ENCODE measurements around the gene XXYLT1. TPM values are rescaled to one million over a fixed set of nuclear protein-coding genes. Genes with fewer than 3 reads are reported as not detected.

The XXYLT1 gene
- total and polyA plus RNA-seq, 10 of the 15 experiments (the other 5 are each of a cell fraction or from before 2014, with no cell fraction given): 1.2 to 14.2 (median 9.3) TPM

GRCh38 chr3:195179776-195180489, 91.0 kb downstream of the XXYLT1 start:
- Histone ChIP-seq H2AFZ (ENCODE audit: control insufficient read depth, low read depth, low read length) (no peak overlapping the region), H3K4me2 (ENCODE audit: control insufficient read depth, insufficient read depth) (no peak overlapping the region), H3K27ac (ENCODE audit: control insufficient read depth, insufficient read depth) (no peak overlapping the region), H3K79me2 (ENCODE audit: control insufficient read depth, insufficient read depth, low read length) (no peaks in the 10 kb centered on the region), H3K9me3 (replicated peaks; ENCODE audit: control insufficient read depth, insufficient read depth, low read length) (no peaks in the 10 kb centered on the region), H3K4me1 (ENCODE audit: control insufficient read depth, insufficient read depth, low read length) (no peaks in the 10 kb centered on the region), H3K4me3 (no peak overlapping the region), H4K20me1 (ENCODE audit: control insufficient read depth, insufficient read depth) (no peaks in the 10 kb centered on the region), H3K27me3 (replicated peaks in 1 of 2; ENCODE audit: control insufficient read depth in 2 of 2, insufficient read depth in 2 of 2, low read length in 1 of 2) (no peaks in the 10 kb centered on the region), H3K36me3 (ENCODE audit: control insufficient read depth in 2 of 2, insufficient read depth in 2 of 2, low read length in 1 of 2) (no peaks in the 10 kb centered on the region), H3K9ac (ENCODE audit: control insufficient read depth, insufficient read depth, low read length) (no peak overlapping the region)
- ChIA-PET POLR2A (no interaction called here), SMC1A (ENCODE audit: uncharacterized antibody, unreplicated experiment) (interaction anchor here (0.8 to 1.1 kb wide), 2 partner anchors 9 to 61 kb away, joined by 3 read pairs; no protein-coding TSS in a partner anchor), CTCF (no interaction called here), RAD21 (ENCODE audit: unreplicated experiment) (no interaction called here)
- in situ Hi-C loops (cut with MboI): no loop called here
- intact Hi-C loops (cut with micrococcal nuclease; ENCODE audit: unreplicated experiment): no loop called here
- DNase-seq (ENCODE audit: low read depth, low spot score): no peak
- no peak for ATAC-seq
- FAIRE-seq: no peak
- no TSS peak for BruUV-seq (replicated peaks)
- 71% methylated on average over 24 of the region's 24 CpGs for WGBS (ENCODE audit: insufficient coverage, insufficient replicate concordance, low lambda C conversion rate, missing lambda C conversion rate)
- TF ChIP-seq MTA2 (IDR thresholded peaks at IDR 0.05; ENCODE audit: low read depth) (no peak), NRF1 (conservative IDR thresholded peaks at IDR 0.05; ENCODE audit: low read depth, low read length) (no peak), CBFB (IDR thresholded peaks at IDR 0.05; ENCODE audit: low read depth) (no peak), BCL11A (IDR thresholded peaks at IDR 0.05; ENCODE audit: low read depth, low read length) (no peak), HCFC1 (IDR thresholded peaks at IDR 0.05; ENCODE audit: low read length) (no peak), CTCF (IDR thresholded peaks at IDR 0.05 in 2 of 3, conservative IDR thresholded peaks at IDR 0.05 in 1 of 3; ENCODE audit: control insufficient read depth in 2 of 3, extremely low read depth in 1 of 3, insufficient read depth in 1 of 3, low read depth in 3 of 3, low read length in 3 of 3) (no peak), HDGF (IDR thresholded peaks at IDR 0.05) (no peak), PBX3 (IDR thresholded peaks at IDR 0.05; ENCODE audit: insufficient replicate concordance, low read depth, low read length) (no peak), RUNX3 (IDR thresholded peaks at IDR 0.05; ENCODE audit: low read length) (no peak), MLLT1 (IDR thresholded peaks at IDR 0.05) (no peak), YY1 (IDR thresholded peaks at IDR 0.05; ENCODE audit: low read depth, low read length) (no peak), RELA (IDR thresholded peaks at IDR 0.05; ENCODE audit: borderline replicate concordance, partially characterized antibody) (no peak), EGR1 (IDR thresholded peaks at IDR 0.05; ENCODE audit: borderline replicate concordance in 1 of 2, low read depth in 2 of 2, low read length in 2 of 2) (no peak), ZNF24 (IDR thresholded peaks at IDR 0.05) (no peak), EED (IDR thresholded peaks at IDR 0.05; ENCODE audit: low read depth) (no peak), IKZF2 (IDR thresholded peaks at IDR 0.05) (no peak)
